ENCODE data around the gene KCTD11.

GRCh38 chr17:7396147-7396546 is 44.2 kb downstream of the KCTD11 start:
- no peak for TF ChIP-seq CTCF (IDR thresholded peaks at IDR 0.05)
- TF ChIP-seq POLR2A (IDR thresholded peaks at IDR 0.05), result no peak

All from lower leg skin (tissue), 3 donors.